ENCODE measurements around the gene ATL2. TPM values are rescaled to one million over a fixed set of nuclear protein-coding genes. Genes with fewer than 3 reads are reported as not detected.

Gene ATL2
- total RNA-seq, 1 experiment from 2014 or later = 66.7 TPM

GRCh38 chr2:38290332-38290731 is 86.7 kb downstream of the ATL2 start:
- Histone ChIP-seq H2BK12ac (ENCODE audit: insufficient read length, low read depth, low read length) (no peak overlapping the region), H2BK5ac (ENCODE audit: insufficient read length, low read length) (no peak overlapping the region), H2BK15ac (ENCODE audit: low read depth, low read length) (no peak overlapping the region), H3K9ac (ENCODE audit: extremely low read depth, insufficient read length, low read length) (no peak overlapping the region), H2AFZ (ENCODE audit: low read length) (no peak overlapping the region), H3T11ph (ENCODE audit: low read length) (no peak overlapping the region), H3K23ac (ENCODE audit: insufficient read length, low read depth, low read length) (no peak overlapping the region), H3K4ac (ENCODE audit: low read depth, low read length) (no peak overlapping the region), H3K18ac (ENCODE audit: insufficient read length, low read depth, low read length) (no peak overlapping the region), H2BK120ac (ENCODE audit: low read depth, low read length, poor library complexity, severe bottlenecking) (no peak overlapping the region), H3K4me2 (ENCODE audit: insufficient read depth, insufficient read length, low read length) (no peak overlapping the region), H3K79me2 (ENCODE audit: insufficient read depth, low read length) (no peaks in the 10 kb centered on the region), H3K27ac (ENCODE audit: insufficient read length, low read depth, low read length) (no peak overlapping the region), H4K20me1 (ENCODE audit: control insufficient read depth, insufficient read depth, insufficient read length) (peaks cover 2% of the 10 kb centered on the region), H3K14ac (ENCODE audit: insufficient read depth, low read length) (no peak overlapping the region), H3K4me1 (ENCODE audit: insufficient read depth, low read length) (no peaks in the 10 kb centered on the region; the same call in 1 of the 2 replicates), H3K27me3 (ENCODE audit: insufficient read depth, low read length) (no peaks in the 10 kb centered on the region), H2BK20ac (ENCODE audit: low read depth, low read length, poor library complexity, severe bottlenecking) (no peak overlapping the region), H3K9me3 (ENCODE audit: control insufficient read depth, low read depth, low read length) (no peaks in the 10 kb centered on the region), H4K8ac (replicated peaks; ENCODE audit: insufficient read length, low read depth, low read length) (no peak overlapping the region), H3K56ac (ENCODE audit: insufficient read length, low read depth, low read length) (no peak overlapping the region), H3K79me1 (ENCODE audit: insufficient read depth, low read depth, low read length, poor library complexity, severe bottlenecking) (no peaks in the 10 kb centered on the region), H2AK5ac (ENCODE audit: insufficient read length, low read length) (no peak overlapping the region), H4K5ac (ENCODE audit: insufficient read length, low read depth, low read length) (no peak overlapping the region), H4K91ac (ENCODE audit: insufficient read length, low read depth, low read length) (no peak overlapping the region), H3K23me2 (ENCODE audit: insufficient read length, low read depth, low read length, poor library complexity, severe bottlenecking) (no peaks in the 10 kb centered on the region)
- no peak for DNase-seq
- H3K27me3 Mint-ChIP-seq (ENCODE audit: low read depth) = no peaks in the 10 kb centered on the region; the same call in 1 of the 2 replicates
- H3K9me3 Mint-ChIP-seq = no peaks in the 10 kb centered on the region
- no peak for TF ChIP-seq CTCF (conservative IDR thresholded peaks at IDR 0.05)
- H3K27ac Mint-ChIP-seq = no peak overlapping the region
- WGBS (ENCODE audit: extremely low coverage, insufficient read length, low lambda C conversion rate) = no CpG with 5 or more reads among the region's 4 CpGs
- no peaks in the 10 kb centered on the region; a peak in 1 of 4 replicates for H3K4me1 Mint-ChIP-seq
- peaks cover 0 to 8% (median 4%) of the 10 kb centered on the region in 3 experiments; a peak in 4 of 7 replicates for H3K36me3 Mint-ChIP-seq (ENCODE audit: insufficient read depth in 1 of 3, low read depth in 3 of 3)
- no peak overlapping the region for H3K4me3 Mint-ChIP-seq

All from H9 (cell line).